A673 (cell line): ENCODE data around the gene ATP5IF1. TPM values are rescaled to one million over a fixed set of nuclear protein-coding genes. Genes with fewer than 3 reads are reported as not detected.

Source experiments
- BruUV-seq: library from RNA; stranded (reverse); fragments of 400-500 nt; replicated peaks from 2 replicates; lab custom pipeline; 2021; lab: Mats Ljungman, UMichigan
- CTCF ChIA-PET: fragments of 300-600 bp; sonication (Branson Sonifier 250); formaldehyde crosslinking; loops from one replicate; lab custom pipeline; 2022; ENCODE audit warnings: antibody characterized with exemption; lab: Charles Lee
- POLR2A ChIA-PET: fragments of 300-600 bp; sonication (Branson Sonifier 250); formaldehyde crosslinking; loops from one replicate; lab custom pipeline; 2022; ENCODE audit warnings: antibody characterized with exemption; ENCODE audit not compliant: low non-redundant PET; lab: Charles Lee
- DNase-seq: peaks from one replicate; pipeline ENCODE4 v3.0.0-alpha.2; 2015; ENCODE audit warnings: low spot score
- H3K27ac ChIP-seq: fragments of 200-600 bp; sonication (generic); 2 replicates; pipeline ENCODE4 v1.5.1; 2016; ENCODE audit warnings: mixed run types, low read depth, mild to moderate bottlenecking, mixed read lengths, antibody characterized with exemption, low read length; ENCODE audit not compliant: poor library complexity, severe bottlenecking
- H3K27me3 ChIP-seq: fragments of 200-600 bp; sonication (generic); replicated peaks from 2 replicates; pipeline ENCODE4 v1.6.1; 2017; ENCODE audit warnings: mixed run types, low read depth, mild to moderate bottlenecking, mixed read lengths, antibody characterized with exemption, low read length; ENCODE audit not compliant: insufficient read depth, poor library complexity
- H3K36me3 ChIP-seq: fragments of 200-600 bp; sonication (generic); 2 replicates; pipeline ENCODE4 v1.6.1; 2016; ENCODE audit warnings: mixed run types, mild to moderate bottlenecking, mixed read lengths, antibody characterized with exemption, low read length; ENCODE audit not compliant: insufficient read depth, poor library complexity, severe bottlenecking
- H3K4me1 ChIP-seq: fragments of 200-600 bp; sonication (generic); 2 replicates; pipeline ENCODE4 v1.6.1; 2017; ENCODE audit warnings: mixed run types, mild to moderate bottlenecking, mixed read lengths, antibody characterized with exemption, low read length; ENCODE audit not compliant: insufficient read depth, poor library complexity, severe bottlenecking
- H3K4me3 ChIP-seq: fragments of 200-600 bp; sonication (generic); 2 replicates; pipeline ENCODE4 v1.5.1; 2016; ENCODE audit warnings: low read depth, mixed run types, mild to moderate bottlenecking, mixed read lengths, low read length; ENCODE audit not compliant: poor library complexity, severe bottlenecking
- H3K9me3 ChIP-seq: fragments of 200-600 bp; sonication (generic); 2 replicates; pipeline ENCODE4 v1.6.1; 2016; ENCODE audit warnings: mixed run types, low read depth, mild to moderate bottlenecking, mixed read lengths, antibody characterized with exemption, low read length; ENCODE audit not compliant: poor library complexity, severe bottlenecking
- CTCF ChIP-seq: fragments of 300-800, 200-600 bp; sonication (generic); conservative IDR thresholded peaks from 2 replicates; pipeline ENCODE4 v1.5.1; 2017; ENCODE audit warnings: low read depth, mild to moderate bottlenecking, antibody characterized with exemption, low read length, moderate library complexity, mixed read lengths
- EZH2 ChIP-seq: fragments of 200-600 bp; sonication (generic); IDR thresholded peaks from 2 replicates; pipeline ENCODE4 v1.6.1; 2017; ENCODE audit warnings: borderline replicate concordance, low read depth, mild to moderate bottlenecking, mixed read lengths, antibody characterized with exemption, low read length; ENCODE audit not compliant: poor library complexity, severe bottlenecking
- intact Hi-C: fragments of 100-400 bp; cut with micrococcal nuclease; formaldehyde crosslinking; loops from one replicate; pipeline ENCODE4 v1.10.0; 2022; ENCODE audit not compliant: unreplicated experiment
- total RNA-seq: library from RNA; stranded (reverse); gene quantifications from 2 replicates; pipeline ENCODE4 v1.2.3, GENCODE V29; 2021

Gene ATP5IF1
- total RNA-seq, 1 experiment from 2014 or later, result 144 TPM

- TF ChIP-seq CTCF, result no peak
- no peak for TF ChIP-seq EZH2
- BruUV-seq, result no TSS peak
- Histone ChIP-seq H3K4me3 (no peak overlapping the region), H3K9me3 (no peaks in the 10 kb centered on the region), H3K27me3 (no peaks in the 10 kb centered on the region), H3K4me1 (no peaks in the 10 kb centered on the region), H3K36me3 (peaks cover 22% of the 10 kb centered on the region), H3K27ac (no peak overlapping the region)
- intact Hi-C loops, result no loop called here
- POLR2A ChIA-PET, result no interaction called here
- DNase-seq, result no peak
- CTCF ChIA-PET, result no interaction called here
Measured at GRCh38 chr1:28267633-28268032, 31.7 kb downstream of the ATP5IF1 start.

GRCh38 chr1:28269529-28269928, 33.6 kb downstream of the ATP5IF1 start:
- H3K9me3 ChIP-seq, result no peaks in the 10 kb centered on the region
- H3K4me1 ChIP-seq, result no peaks in the 10 kb centered on the region
- no peak for TF ChIP-seq EZH2
- TF ChIP-seq CTCF, result no peak
- H3K27ac ChIP-seq, result no peak overlapping the region
- no TSS peak for BruUV-seq
- intact Hi-C loops, result no loop called here
- POLR2A ChIA-PET, result no interaction called here
- peaks cover 36% of the 10 kb centered on the region for H3K36me3 ChIP-seq
- no peak overlapping the region for H3K4me3 ChIP-seq
- DNase-seq, result no peak
- H3K27me3 ChIP-seq, result no peaks in the 10 kb centered on the region
- CTCF ChIA-PET, result no interaction called here

- POLR2A ChIA-PET, result no interaction called here
- H3K27ac ChIP-seq, result no peak overlapping the region
- no peaks in the 10 kb centered on the region for H3K27me3 ChIP-seq
- no peaks in the 10 kb centered on the region for H3K9me3 ChIP-seq
- CTCF ChIA-PET, result no interaction called here
- intact Hi-C loops, result no loop called here
- DNase-seq, result no peak
- H3K36me3 ChIP-seq, result peaks cover 45% of the 10 kb centered on the region
- no peak overlapping the region for H3K4me3 ChIP-seq
- no peaks in the 10 kb centered on the region for H3K4me1 ChIP-seq
- TF ChIP-seq CTCF (no peak), EZH2 (no peak)
- BruUV-seq, result no TSS peak
Measured at GRCh38 chr1:28272215-28272852, 36.4 kb downstream of the ATP5IF1 start.
